Stomach (tissue), 4 donors: ENCODE measurements around the gene NUMB.

Experiments
- EP300 ChIP-seq: sonication (generic); formaldehyde crosslinking; IDR thresholded peaks from one replicate; pipeline ENCODE4 v1.6.1; 2017; ENCODE audit warnings: antibody characterized with exemption
- POLR2A ChIP-seq, 4 donors: fragments of 450-650 bp; IDR thresholded peaks; one replicate each; pipeline ENCODE4 v1.6.1; 2016; ENCODE audit warnings: antibody characterized with exemption in 4 of 4, control low read depth in 2 of 4, mild to moderate bottlenecking in 1 of 4, moderate library complexity in 1 of 4
- POLR2AphosphoS5 ChIP-seq, 3 donors: sonication (generic); formaldehyde crosslinking; IDR thresholded peaks; one replicate each; pipeline ENCODE4 v1.6.1; 2016; ENCODE audit warnings: antibody characterized with exemption in 3 of 3
- TF ChIP-seq, protein P1 (sequence below), 7 experiments: fragments of 450-650 bp in 4 of 7; fragments of 200-600 bp in 3 of 7; sonication (generic) in 3 of 7; IDR thresholded peaks; one replicate each; pipeline ENCODE4 v1.5.1; 2016 to 2019; ENCODE audit warnings: antibody characterized with exemption in 7 of 7, control low read depth in 2 of 7, mild to moderate bottlenecking in 1 of 7

DNA sequence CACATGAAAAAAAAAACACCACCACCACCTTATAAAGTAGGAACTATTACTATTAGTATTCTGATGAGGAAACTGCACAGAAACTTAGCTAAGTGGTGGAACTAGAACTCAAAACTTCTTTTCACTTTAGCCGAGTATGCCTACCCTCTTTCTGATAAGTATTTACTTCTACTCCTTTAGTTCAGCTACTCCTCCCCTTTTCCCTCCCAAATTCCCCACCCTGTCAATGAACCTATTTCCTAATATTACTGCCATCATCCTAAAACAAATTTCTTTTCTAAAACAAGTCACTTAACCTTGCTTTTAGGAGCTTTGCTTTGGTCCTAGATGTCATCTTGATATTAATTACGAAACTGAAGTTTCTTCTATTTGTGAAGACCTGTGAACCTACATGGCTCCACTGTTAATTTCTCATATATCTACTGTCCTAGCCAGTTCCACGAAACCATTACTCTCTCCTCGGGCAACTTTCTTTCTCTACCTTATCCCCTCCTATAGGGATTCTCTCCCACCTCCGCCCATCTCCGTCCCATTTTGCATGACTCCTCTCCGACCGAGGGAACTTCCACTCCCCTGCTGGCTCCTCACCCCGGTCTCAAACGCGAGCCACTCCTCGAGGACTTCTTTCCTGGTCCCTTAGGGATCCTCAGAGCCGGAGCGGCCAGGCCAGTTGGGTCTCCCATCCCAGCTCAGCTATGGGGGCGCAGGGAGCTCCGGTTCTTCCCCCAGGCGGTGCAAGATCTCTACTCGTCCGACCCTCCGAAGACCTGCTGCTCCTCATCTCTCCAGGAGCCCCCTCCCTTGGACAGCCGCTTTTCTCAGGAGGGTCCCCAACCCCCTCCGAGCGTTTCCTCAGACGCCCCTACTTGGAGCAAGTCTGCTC is 1.1 kb downstream of the NUMB start:
- TF ChIP-seq, protein P1, sequence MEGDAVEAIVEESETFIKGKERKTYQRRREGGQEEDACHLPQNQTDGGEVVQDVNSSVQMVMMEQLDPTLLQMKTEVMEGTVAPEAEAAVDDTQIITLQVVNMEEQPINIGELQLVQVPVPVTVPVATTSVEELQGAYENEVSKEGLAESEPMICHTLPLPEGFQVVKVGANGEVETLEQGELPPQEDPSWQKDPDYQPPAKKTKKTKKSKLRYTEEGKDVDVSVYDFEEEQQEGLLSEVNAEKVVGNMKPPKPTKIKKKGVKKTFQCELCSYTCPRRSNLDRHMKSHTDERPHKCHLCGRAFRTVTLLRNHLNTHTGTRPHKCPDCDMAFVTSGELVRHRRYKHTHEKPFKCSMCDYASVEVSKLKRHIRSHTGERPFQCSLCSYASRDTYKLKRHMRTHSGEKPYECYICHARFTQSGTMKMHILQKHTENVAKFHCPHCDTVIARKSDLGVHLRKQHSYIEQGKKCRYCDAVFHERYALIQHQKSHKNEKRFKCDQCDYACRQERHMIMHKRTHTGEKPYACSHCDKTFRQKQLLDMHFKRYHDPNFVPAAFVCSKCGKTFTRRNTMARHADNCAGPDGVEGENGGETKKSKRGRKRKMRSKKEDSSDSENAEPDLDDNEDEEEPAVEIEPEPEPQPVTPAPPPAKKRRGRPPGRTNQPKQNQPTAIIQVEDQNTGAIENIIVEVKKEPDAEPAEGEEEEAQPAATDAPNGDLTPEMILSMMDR (IDR thresholded peaks at IDR 0.05): no peak
- TF ChIP-seq POLR2A (IDR thresholded peaks at IDR 0.05): no peak
- no peak for TF ChIP-seq EP300
- no peak for TF ChIP-seq POLR2AphosphoS5 (IDR thresholded peaks at IDR 0.05)
